HPDE6-E6E7 (cell line): ENCODE measurements around the gene LHFPL2.

Experiments used
- DNase-seq: peaks from one replicate; pipeline ENCODE4 v3.0.0; 2011; ENCODE audit warnings: missing footprints; ENCODE audit errors: extremely low spot score

The LHFPL2 gene

DNA sequence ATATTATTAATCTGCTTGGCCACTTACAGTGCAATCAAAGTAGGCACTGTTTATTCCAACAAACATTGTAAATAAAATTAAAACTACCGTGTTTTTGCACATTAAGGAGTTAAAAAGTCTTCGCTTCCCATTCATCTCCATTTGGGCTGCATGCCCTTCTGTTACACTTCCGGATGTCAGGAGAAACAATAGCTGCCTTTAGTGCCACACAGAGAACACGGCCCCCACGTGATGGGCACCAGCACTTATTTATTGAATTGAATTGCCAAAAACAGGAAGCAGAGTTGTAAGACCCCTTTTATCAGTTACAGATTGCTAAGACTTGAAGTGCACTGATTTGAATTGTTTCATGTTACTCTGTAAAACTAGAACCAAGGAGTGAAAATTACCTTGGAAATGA is 80.4 kb downstream of the LHFPL2 start:
- DNase-seq = no peak

GRCh38 chr5:78567617-78568016 is 81.0 kb downstream of the LHFPL2 start:
- no peak for DNase-seq

GRCh38 chr5:78566747-78567425 is 81.7 kb downstream of the LHFPL2 start:
- no peak for DNase-seq

DNA sequence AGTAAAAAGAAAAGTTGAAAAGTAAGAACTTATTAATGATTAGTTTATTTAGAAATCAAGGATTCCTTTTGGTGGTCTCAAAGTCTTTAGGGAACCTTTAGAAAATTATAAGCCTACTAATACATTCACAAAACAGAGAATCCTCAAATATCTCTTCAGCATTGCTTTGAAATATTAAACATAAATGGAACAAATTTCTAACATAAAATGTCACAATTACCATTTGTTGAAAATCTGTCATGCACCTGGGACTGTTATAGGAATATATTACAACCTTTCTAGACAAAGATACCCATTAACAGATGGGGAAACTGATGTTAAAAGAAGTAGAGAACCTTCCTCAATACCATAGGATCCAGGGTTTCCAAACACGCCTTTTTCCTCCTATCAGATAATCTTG is 83.2 kb downstream of the LHFPL2 start:
- DNase-seq = no peak

DNA sequence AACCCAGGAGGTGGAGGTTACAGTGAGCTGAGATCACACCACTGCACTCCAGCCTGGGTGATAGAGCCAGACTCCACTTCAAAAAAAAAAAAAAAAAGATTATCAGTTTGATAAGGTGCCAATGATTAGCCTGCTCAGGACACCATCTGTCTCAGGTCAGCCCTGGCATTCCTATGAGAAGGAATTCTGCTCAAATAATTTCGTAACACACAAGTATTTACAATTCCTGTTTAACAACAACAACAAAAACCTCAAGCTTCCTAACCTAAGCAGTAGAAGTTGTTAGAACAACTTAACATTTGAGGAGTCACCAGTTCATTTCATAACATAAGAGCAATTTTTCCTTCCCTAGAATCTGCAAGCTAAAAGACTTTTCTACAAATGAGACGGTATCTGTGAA is 85.0 kb downstream of the LHFPL2 start:
- no peak for DNase-seq

GRCh38 chr5:78562714-78563330 is 85.8 kb downstream of the LHFPL2 start:
- DNase-seq = no peak

GRCh38 chr5:78562001-78562400 is 86.6 kb downstream of the LHFPL2 start:
- no peak for DNase-seq

DNA sequence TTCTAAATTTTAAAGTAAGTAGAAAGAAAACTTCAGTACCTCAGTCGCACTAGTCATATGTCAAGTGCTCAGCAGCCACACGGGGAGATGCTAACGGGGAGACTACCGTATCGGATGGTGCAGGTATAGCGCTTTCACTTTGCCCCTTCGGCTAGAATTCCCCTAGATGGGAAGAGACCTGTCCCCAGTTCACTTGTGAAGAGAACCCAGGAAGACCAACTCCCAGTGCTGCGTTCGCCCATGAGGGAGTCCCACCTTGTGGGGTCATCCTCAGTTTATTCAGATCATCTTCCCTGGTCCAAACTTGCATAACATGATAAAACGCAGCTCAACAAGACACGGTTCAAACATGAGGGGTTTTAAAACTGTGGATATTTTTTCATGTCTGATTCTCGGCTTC is 87.3 kb downstream of the LHFPL2 start:
- DNase-seq = no peak

- DNase-seq = no peak
Measured at GRCh38 chr5:78560000-78560855, 88.3 kb downstream of the LHFPL2 start.

GRCh38 chr5:78557601-78558000 is 91.0 kb downstream of the LHFPL2 start:
- no peak for DNase-seq

DNA sequence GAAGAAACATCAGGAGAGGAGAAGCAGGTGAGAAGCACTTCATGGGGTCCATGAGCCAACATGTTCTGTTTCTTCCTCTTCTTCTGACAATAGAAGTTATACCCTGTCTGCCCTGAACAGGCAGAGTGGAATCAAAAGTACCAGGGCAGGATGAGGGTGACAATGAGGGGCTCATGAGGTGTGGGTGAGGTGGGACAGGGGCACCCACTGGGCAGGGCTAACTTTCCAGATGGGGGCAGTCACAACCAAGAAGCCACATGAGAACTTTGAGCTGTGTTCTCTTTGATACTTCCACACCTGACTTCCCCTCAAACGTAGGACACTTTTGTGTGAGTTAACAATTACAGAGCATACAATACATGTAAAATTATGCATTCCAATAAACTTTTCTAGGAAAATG is 92.7 kb downstream of the LHFPL2 start:
- DNase-seq = no peak

DNA sequence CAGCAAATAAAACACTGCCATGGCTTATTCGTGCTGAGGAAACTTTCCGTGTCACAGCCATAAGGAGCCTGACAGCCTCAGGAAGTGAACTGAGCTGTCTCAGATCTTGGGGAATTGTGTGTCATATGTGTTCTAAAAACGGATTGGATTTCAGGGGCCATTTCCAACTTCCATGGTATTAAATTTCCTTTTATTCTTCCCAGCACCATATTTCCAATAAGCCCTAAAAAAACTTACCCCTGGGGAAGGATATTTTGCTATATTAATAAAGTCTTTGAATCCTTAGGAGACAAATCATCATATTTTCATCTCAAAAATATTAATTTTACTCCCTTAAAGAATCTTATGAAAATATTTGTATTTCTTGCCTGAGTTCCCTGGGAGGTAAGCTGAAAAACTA is 93.9 kb downstream of the LHFPL2 start:
- DNase-seq = no peak

DNA sequence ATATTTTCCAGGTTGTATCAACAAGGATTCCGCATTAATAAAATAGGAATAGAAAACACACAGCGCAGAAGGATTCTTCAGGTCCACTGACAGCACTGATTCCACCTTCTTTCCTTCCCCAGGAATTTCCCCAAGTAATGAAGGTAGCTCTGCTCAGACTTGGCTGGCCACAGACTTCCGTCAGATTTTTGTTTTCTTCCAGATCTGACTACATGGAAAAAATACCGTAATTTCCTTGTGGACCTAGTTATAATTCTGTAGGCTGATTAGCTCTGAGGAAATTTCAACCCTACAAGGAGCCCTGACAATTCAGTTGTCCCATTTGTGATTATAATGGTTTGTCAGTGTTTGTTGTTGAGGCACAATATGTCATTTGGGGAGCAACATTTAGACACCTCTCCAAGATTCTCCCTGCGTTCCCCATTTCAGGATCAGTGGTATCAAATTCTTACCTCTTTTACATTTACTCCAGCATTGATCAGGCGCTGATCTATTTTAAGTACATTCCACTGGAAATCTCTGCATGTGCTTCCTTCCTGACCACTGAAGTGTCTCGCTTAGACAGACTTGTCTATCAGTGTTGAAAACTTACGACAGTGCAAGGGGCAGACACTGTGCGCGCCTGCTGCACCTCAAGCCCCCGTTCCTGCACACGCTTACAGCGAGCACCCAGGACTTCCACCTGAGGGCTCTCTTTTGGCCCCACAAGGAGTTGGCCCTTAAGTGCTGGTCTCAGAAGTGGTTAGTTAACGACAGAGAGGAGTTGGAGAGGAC is 94.8 kb downstream of the LHFPL2 start:
- no peak for DNase-seq

GRCh38 chr5:78552729-78553342 is 95.7 kb downstream of the LHFPL2 start:
- DNase-seq = no peak

- DNase-seq = no peak
Measured at GRCh38 chr5:78550891-78551290, 97.7 kb downstream of the LHFPL2 start.

DNA sequence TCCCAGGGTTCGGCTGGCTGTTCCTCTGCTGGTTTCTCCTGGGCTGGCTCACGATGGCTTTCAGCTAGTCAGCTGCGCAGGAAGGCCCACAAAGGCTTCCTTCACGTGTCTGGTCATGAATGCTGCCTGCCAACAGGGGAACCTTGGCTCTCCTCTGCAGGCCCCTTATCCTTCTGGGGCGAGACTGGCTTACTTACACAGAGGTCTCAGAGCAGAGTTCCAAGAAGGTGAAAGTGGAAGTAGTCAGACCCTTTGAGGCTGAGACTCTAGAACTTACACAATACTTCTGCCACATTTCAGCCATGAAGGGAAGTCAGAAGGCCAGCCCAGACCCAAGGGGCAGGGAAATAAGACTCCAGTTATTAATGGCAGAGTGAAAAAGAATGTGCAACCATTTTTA is 99.5 kb downstream of the LHFPL2 start:
- no peak for DNase-seq

GRCh38 chr5:78547731-78548615 is 100.6 kb downstream of the LHFPL2 start:
- no peak for DNase-seq

- DNase-seq = no peak
Measured at GRCh38 chr5:78547183-78547582, 101.4 kb downstream of the LHFPL2 start.

GRCh38 chr5:78546276-78546996 is 102.1 kb downstream of the LHFPL2 start:
- no peak for DNase-seq

DNA sequence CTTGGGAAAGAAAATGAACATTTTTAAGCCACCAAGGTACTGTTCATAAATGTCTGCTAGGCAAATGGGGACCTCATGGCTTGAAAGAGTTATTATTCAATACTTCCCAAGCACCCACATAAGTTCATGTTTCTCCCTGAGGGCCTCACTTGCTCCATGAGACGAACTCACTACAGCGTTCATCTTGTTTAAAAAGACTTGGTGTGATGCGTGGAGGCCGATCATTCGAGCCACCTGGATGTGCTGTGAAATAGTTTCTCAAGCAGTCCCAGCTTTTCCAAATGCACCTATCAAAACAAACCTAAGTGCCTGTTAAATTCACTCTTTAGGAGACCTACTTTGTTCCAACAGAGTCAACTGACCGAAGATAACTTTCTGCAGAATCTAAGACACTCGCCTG is 103.2 kb downstream of the LHFPL2 start:
- no peak for DNase-seq
